ENCODE data around the gene ARHGAP42. TPM values are rescaled to one million over a fixed set of nuclear protein-coding genes. Genes with fewer than 3 reads are reported as not detected.
"Not testable (repeated sequence)": the region's sequence is repeated elsewhere in the genome, so short reads cannot be mapped to it uniquely, and the experiment has no call there.

ARHGAP42 gene
- total and polyA plus RNA-seq, 3 donors from 2014 or later: 9.8 to 12.1 (median 10.4) TPM

DNA sequence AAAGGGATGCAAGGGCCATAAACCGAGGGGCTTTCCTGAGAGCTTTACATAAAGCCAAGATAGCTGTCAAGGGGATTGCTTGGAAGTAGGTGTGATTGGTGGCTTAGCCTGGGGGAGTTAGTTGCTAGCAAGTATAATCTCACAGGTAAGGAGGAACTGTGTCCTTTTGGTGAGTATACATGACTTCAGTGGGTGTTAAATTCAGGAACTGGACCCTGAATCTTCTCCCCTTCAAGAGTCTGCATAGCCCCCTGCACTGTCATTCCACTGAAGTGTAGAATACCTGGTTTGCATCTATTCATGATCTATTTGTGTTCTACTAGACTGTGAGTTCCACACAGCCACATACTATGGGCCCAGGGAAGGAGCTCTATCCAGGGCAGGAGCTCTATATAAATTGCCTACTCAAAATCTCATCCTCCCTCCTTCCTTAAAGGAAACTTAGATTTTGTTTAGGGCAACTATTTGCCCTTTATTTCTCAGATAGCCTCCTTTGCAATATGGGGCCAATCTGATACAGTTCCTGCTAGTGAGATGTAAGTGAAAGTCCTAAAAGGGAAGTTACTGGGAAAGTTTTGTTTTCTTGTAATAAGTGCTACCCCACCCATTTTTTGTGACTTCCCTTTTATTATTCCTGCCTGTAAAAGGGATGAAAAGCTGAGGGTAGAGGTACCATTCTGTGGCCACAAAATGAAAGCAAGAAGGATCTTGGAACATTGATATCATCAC is 322.0 kb downstream of the ARHGAP42 start:
- H3K27ac ChIP-seq: no peak overlapping the region
- DNase-seq: no peak
- 78 to 93% methylated on average over 1 of the region's 1 CpG for WGBS, 2 donors
- H3K4me3 ChIP-seq: no peak overlapping the region
- intact Hi-C loops (cut with DNase I; ENCODE audit: low total_unique reads): no loop called here
- H3K9me3 ChIP-seq: no peaks in the 10 kb centered on the region
- no peaks in the 10 kb centered on the region for H3K4me1 ChIP-seq
- no peaks in the 10 kb centered on the region for H3K27me3 ChIP-seq
- H3K36me3 ChIP-seq (ENCODE audit: low read depth, missing control alignments): no peaks in the 10 kb centered on the region
- no peak for TF ChIP-seq POLR2A (IDR thresholded peaks at IDR 0.05)
- TF ChIP-seq, protein P1, sequence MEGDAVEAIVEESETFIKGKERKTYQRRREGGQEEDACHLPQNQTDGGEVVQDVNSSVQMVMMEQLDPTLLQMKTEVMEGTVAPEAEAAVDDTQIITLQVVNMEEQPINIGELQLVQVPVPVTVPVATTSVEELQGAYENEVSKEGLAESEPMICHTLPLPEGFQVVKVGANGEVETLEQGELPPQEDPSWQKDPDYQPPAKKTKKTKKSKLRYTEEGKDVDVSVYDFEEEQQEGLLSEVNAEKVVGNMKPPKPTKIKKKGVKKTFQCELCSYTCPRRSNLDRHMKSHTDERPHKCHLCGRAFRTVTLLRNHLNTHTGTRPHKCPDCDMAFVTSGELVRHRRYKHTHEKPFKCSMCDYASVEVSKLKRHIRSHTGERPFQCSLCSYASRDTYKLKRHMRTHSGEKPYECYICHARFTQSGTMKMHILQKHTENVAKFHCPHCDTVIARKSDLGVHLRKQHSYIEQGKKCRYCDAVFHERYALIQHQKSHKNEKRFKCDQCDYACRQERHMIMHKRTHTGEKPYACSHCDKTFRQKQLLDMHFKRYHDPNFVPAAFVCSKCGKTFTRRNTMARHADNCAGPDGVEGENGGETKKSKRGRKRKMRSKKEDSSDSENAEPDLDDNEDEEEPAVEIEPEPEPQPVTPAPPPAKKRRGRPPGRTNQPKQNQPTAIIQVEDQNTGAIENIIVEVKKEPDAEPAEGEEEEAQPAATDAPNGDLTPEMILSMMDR (IDR thresholded peaks at IDR 0.05): no peak

DNA sequence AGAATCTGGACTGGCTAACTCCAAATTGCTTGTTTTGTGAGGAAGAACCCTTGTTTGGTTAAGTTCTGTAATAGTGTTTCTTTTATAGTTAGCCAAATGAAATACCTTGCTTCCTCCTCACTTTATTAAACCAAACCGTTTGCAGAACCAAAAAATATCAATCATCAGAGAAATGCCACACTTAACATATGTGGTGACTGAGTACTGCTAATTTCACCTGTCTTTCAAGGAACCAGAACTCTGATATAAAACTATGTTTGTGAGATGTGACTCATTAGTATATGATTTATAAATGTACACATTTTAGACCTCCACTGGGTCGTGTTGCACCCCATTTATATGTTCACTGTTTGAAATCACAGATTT is 322.6 kb downstream of the ARHGAP42 start:
- no peak overlapping the region for H3K4me3 ChIP-seq
- H3K36me3 ChIP-seq (ENCODE audit: low read depth, missing control alignments): no peaks in the 10 kb centered on the region
- no peaks in the 10 kb centered on the region for H3K9me3 ChIP-seq
- WGBS, 2 donors: 60 to 70% methylated on average over 2 of the region's 2 CpGs
- TF ChIP-seq, protein P1 (IDR thresholded peaks at IDR 0.05): no peak
- no peak for TF ChIP-seq POLR2A (IDR thresholded peaks at IDR 0.05)
- intact Hi-C loops (cut with DNase I; ENCODE audit: low total_unique reads): no loop called here
- H3K27me3 ChIP-seq: no peaks in the 10 kb centered on the region
- DNase-seq: no peak
- no peak overlapping the region for H3K27ac ChIP-seq
- H3K4me1 ChIP-seq: no peaks in the 10 kb centered on the region

DNA sequence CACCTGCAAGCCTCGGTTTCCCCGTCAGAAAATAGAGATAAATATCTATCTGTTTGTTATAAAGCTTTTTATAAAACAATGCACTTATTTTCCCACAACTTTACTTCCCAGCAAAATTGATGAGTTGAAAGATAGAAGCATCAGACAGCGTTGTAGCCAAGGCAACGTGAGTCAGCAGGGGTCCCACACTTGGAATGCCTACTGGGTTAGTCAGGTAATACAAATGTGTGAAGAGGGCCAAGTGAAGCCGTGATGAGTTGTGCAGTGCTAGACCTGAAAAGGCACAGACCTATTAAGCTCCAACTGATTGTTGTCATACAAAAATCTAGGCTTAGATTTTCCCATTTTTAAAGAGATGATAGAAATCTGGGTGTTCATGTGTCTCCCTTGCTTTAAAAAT is 323.8 kb downstream of the ARHGAP42 start:
- intact Hi-C loops (cut with DNase I; ENCODE audit: low total_unique reads): no loop called here
- Histone ChIP-seq H3K9me3 (no peaks in the 10 kb centered on the region), H3K27ac (no peak overlapping the region), H3K36me3 (ENCODE audit: low read depth, missing control alignments) (no peaks in the 10 kb centered on the region), H3K27me3 (no peaks in the 10 kb centered on the region), H3K4me1 (no peaks in the 10 kb centered on the region), H3K4me3 (no peak overlapping the region)
- TF ChIP-seq, protein P1 (IDR thresholded peaks at IDR 0.05): no peak
- no peak for TF ChIP-seq POLR2A (IDR thresholded peaks at IDR 0.05)
- DNase-seq: no peak
- 85 to 88% methylated on average over 5 of the region's 5 CpGs for WGBS, 2 donors

DNA sequence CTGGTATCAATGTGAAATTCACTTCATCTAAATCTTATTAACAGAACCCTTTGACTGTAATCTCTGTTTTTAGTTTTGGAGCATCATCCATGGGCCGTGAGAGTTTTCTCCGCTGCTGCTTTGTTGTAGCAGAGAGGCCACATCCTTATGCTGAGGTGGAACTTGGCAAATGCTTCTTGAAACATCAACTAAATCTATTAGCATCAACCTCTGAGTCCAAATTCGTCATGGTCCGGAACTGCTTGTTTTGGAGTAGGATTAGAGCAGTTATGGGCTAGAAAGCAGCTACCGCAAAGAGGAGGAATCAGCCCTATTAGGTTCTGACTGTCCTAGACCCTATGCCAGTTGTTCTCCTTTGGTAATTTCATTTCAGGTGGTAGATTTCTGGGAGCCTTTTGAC is 324.8 kb downstream of the ARHGAP42 start:
- TF ChIP-seq, protein P1 (IDR thresholded peaks at IDR 0.05): no peak
- TF ChIP-seq POLR2A (IDR thresholded peaks at IDR 0.05): no peak
- Histone ChIP-seq H3K36me3 (ENCODE audit: low read depth, missing control alignments) (no peaks in the 10 kb centered on the region), H3K9me3 (no peaks in the 10 kb centered on the region), H3K27me3 (no peaks in the 10 kb centered on the region), H3K4me3 (no peak overlapping the region), H3K4me1 (no peaks in the 10 kb centered on the region), H3K27ac (no peak overlapping the region)
- DNase-seq: no peak
- WGBS, 2 donors: 89 to 90% methylated on average over 5 of the region's 5 CpGs
- intact Hi-C loops (cut with DNase I; ENCODE audit: low total_unique reads): no loop called here

DNA sequence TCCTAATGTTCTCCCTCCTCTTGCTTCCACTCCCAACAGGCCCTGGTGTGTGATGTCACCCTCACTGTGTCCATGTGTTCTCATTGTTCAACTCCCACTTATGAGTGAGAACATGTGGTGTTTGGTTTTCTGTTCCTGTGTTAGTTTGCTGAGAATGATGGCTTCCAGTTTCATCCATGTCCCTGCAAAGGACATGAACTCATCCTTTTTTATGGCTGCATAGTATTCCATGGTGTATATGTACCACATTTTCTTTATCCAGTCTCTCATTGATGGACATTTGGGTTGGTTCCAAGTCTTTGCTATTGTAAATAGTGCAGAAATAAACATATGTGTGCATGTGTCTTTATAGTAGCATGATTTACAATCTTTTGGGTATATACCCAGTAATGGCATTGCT is 326.6 kb downstream of the ARHGAP42 start:
- intact Hi-C loops (cut with DNase I; ENCODE audit: low total_unique reads); H3K4me3 ChIP-seq; H3K36me3 ChIP-seq (ENCODE audit: low read depth, missing control alignments); DNase-seq; H3K27ac ChIP-seq; H3K27me3 ChIP-seq; H3K4me1 ChIP-seq; H3K9me3 ChIP-seq: not testable (repeated sequence)

Data from testis (tissue), 3 donors.